Measurements from ENCODE around the gene TUBB3.
"Not testable (repeated sequence)": the region's sequence is repeated elsewhere in the genome, so short reads cannot be mapped to it uniquely, and the experiment has no call there.

The TUBB3 gene

DNA sequence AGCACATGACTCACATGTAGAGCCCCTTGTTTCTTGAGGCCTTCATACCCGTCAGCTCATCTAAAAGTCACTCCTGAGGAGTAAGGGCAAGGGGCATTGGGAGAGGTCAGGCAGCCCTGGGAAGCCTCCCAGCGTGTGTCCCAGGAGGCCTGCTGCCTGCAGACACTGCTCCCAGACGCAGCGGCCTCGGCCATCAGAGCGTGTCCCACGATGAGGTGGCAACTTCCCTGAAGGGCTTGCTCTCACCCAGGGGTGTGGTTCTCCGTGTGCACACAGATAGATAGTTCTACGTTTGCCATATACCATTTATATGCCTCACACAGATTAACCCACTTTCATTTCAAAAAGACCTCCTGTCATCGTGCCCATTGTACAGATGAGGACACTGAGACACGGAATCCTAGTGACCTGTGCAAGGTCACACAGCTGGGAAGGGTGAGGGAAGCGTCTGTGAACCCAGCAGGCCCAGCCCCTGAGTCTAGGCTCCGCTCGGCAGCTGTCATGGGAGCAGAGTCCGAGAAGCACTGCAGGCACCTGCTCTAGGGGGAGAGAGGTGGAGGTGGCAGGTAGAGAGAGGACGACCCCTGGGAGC is 8.3 kb downstream of the TUBB3 start:
- H3K79me2 ChIP-seq (ENCODE audit: low read length): no peaks in the 10 kb centered on the region
- H3K4me2 ChIP-seq (ENCODE audit: low read depth, low read length): no peak overlapping the region
- H3K27me3 ChIP-seq (replicated peaks; ENCODE audit: insufficient read depth, low read length): peaks cover 20% of the 10 kb centered on the region
- H3K9ac ChIP-seq (ENCODE audit: low read length): no peak overlapping the region
- no peak overlapping the region for H3K4me3 ChIP-seq (ENCODE audit: low read length)
- TF ChIP-seq CTCF (IDR thresholded peaks at IDR 0.05; ENCODE audit: low read length): no peak
- no peak for TF ChIP-seq EZH2 (optimal IDR thresholded peaks at IDR 0.05; ENCODE audit: low read depth, low read length)
- TF ChIP-seq EZH2phosphoT487 (IDR thresholded peaks at IDR 0.05; ENCODE audit: low read length): no peak
- no peaks in the 10 kb centered on the region for H3K9me3 ChIP-seq (replicated peaks; ENCODE audit: insufficient read depth, low read length)
- no peaks in the 10 kb centered on the region for H3K4me1 ChIP-seq (ENCODE audit: low read length)
- no peaks in the 10 kb centered on the region for H3K36me3 ChIP-seq (replicated peaks; ENCODE audit: insufficient read depth, low read length)
- no peaks in the 10 kb centered on the region for H3K9me2 ChIP-seq (replicated peaks; ENCODE audit: insufficient read depth, low read length)
- no peak overlapping the region for H3K27ac ChIP-seq (ENCODE audit: low read length)
- no peak overlapping the region for H2AFZ ChIP-seq (ENCODE audit: low read length)
- no peak for DNase-seq
- H4K20me1 ChIP-seq (ENCODE audit: insufficient read depth, low read length): no peaks in the 10 kb centered on the region
- no peaks in the 10 kb centered on the region for H3F3A ChIP-seq (ENCODE audit: insufficient read depth, low read length)

GRCh38 chr16:89931964-89932363 is 8.8 kb downstream of the TUBB3 start:
- Histone ChIP-seq H3K36me3 (replicated peaks; ENCODE audit: insufficient read depth, low read length) (no peaks in the 10 kb centered on the region), H3K4me3 (ENCODE audit: low read length) (no peak overlapping the region), H3K9ac (ENCODE audit: low read length) (no peak overlapping the region), H3K79me2 (ENCODE audit: low read length) (no peaks in the 10 kb centered on the region), H3K27me3 (replicated peaks; ENCODE audit: insufficient read depth, low read length) (peaks cover 22% of the 10 kb centered on the region), H3K9me2 (replicated peaks; ENCODE audit: insufficient read depth, low read length) (no peaks in the 10 kb centered on the region), H4K20me1 (ENCODE audit: insufficient read depth, low read length) (no peaks in the 10 kb centered on the region), H3K27ac (ENCODE audit: low read length) (no peak overlapping the region), H3K4me1 (ENCODE audit: low read length) (no peaks in the 10 kb centered on the region), H3K9me3 (replicated peaks; ENCODE audit: insufficient read depth, low read length) (no peaks in the 10 kb centered on the region), H2AFZ (ENCODE audit: low read length) (no peak overlapping the region), H3K4me2 (ENCODE audit: low read depth, low read length) (no peak overlapping the region), H3F3A (ENCODE audit: insufficient read depth, low read length) (no peaks in the 10 kb centered on the region)
- DNase-seq: no peak
- no peak for TF ChIP-seq EZH2 (optimal IDR thresholded peaks at IDR 0.05; ENCODE audit: low read depth, low read length)
- TF ChIP-seq CTCF (IDR thresholded peaks at IDR 0.05; ENCODE audit: low read length): no peak
- TF ChIP-seq EZH2phosphoT487 (IDR thresholded peaks at IDR 0.05; ENCODE audit: low read length): no peak

GRCh38 chr16:89934019-89934418 is 10.9 kb downstream of the TUBB3 start:
- not testable (repeated sequence) for H3K4me2 ChIP-seq (ENCODE audit: low read depth, low read length); H3K4me3 ChIP-seq (ENCODE audit: low read length); H3K79me2 ChIP-seq (ENCODE audit: low read length); H3K9ac ChIP-seq (ENCODE audit: low read length); H3K27ac ChIP-seq (ENCODE audit: low read length); H3K9me2 ChIP-seq (replicated peaks; ENCODE audit: insufficient read depth, low read length); DNase-seq; H4K20me1 ChIP-seq (ENCODE audit: insufficient read depth, low read length); H2AFZ ChIP-seq (ENCODE audit: low read length); H3K36me3 ChIP-seq (replicated peaks; ENCODE audit: insufficient read depth, low read length); H3K4me1 ChIP-seq (ENCODE audit: low read length); H3F3A ChIP-seq (ENCODE audit: insufficient read depth, low read length); H3K9me3 ChIP-seq (replicated peaks; ENCODE audit: insufficient read depth, low read length)
- peaks cover 24% of the 10 kb centered on the region for H3K27me3 ChIP-seq (replicated peaks; ENCODE audit: insufficient read depth, low read length)

- Histone ChIP-seq H4K20me1 (ENCODE audit: insufficient read depth, low read length) (no peaks in the 10 kb centered on the region), H3K4me3 (ENCODE audit: low read length) (no peak overlapping the region), H3K79me2 (ENCODE audit: low read length) (no peaks in the 10 kb centered on the region), H3K4me2 (ENCODE audit: low read depth, low read length) (no peak overlapping the region), H3F3A (ENCODE audit: insufficient read depth, low read length) (no peaks in the 10 kb centered on the region), H3K9ac (ENCODE audit: low read length) (no peak overlapping the region), H3K36me3 (replicated peaks; ENCODE audit: insufficient read depth, low read length) (no peaks in the 10 kb centered on the region), H3K9me2 (replicated peaks; ENCODE audit: insufficient read depth, low read length) (no peaks in the 10 kb centered on the region), H3K9me3 (replicated peaks; ENCODE audit: insufficient read depth, low read length) (no peaks in the 10 kb centered on the region), H3K27me3 (replicated peaks; ENCODE audit: insufficient read depth, low read length) (peaks cover 27% of the 10 kb centered on the region), H3K27ac (ENCODE audit: low read length) (no peak overlapping the region), H2AFZ (ENCODE audit: low read length) (no peak overlapping the region), H3K4me1 (ENCODE audit: low read length) (no peaks in the 10 kb centered on the region)
- TF ChIP-seq EZH2phosphoT487 (IDR thresholded peaks at IDR 0.05; ENCODE audit: low read length): no peak
- TF ChIP-seq CTCF (IDR thresholded peaks at IDR 0.05; ENCODE audit: low read length): no peak
- no peak for TF ChIP-seq EZH2 (optimal IDR thresholded peaks at IDR 0.05; ENCODE audit: low read depth, low read length)
- no peak for DNase-seq
Observed at GRCh38 chr16:89934611-89935553, 11.7 kb downstream of the TUBB3 start.

DNA sequence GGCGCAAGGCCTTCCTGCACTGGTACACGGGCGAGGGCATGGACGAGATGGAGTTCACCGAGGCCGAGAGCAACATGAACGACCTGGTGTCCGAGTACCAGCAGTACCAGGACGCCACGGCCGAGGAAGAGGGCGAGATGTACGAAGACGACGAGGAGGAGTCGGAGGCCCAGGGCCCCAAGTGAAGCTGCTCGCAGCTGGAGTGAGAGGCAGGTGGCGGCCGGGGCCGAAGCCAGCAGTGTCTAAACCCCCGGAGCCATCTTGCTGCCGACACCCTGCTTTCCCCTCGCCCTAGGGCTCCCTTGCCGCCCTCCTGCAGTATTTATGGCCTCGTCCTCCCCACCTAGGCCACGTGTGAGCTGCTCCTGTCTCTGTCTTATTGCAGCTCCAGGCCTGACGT is 12.5 kb downstream of the TUBB3 start:
- H3K27ac ChIP-seq (ENCODE audit: low read length); H3K9me2 ChIP-seq (replicated peaks; ENCODE audit: insufficient read depth, low read length); H2AFZ ChIP-seq (ENCODE audit: low read length); H4K20me1 ChIP-seq (ENCODE audit: insufficient read depth, low read length); H3K9ac ChIP-seq (ENCODE audit: low read length); H3K4me3 ChIP-seq (ENCODE audit: low read length); DNase-seq; H3K4me2 ChIP-seq (ENCODE audit: low read depth, low read length); H3F3A ChIP-seq (ENCODE audit: insufficient read depth, low read length); H3K4me1 ChIP-seq (ENCODE audit: low read length); H3K79me2 ChIP-seq (ENCODE audit: low read length); H3K9me3 ChIP-seq (replicated peaks; ENCODE audit: insufficient read depth, low read length); H3K36me3 ChIP-seq (replicated peaks; ENCODE audit: insufficient read depth, low read length): not testable (repeated sequence)
- peaks cover 27% of the 10 kb centered on the region for H3K27me3 ChIP-seq (replicated peaks; ENCODE audit: insufficient read depth, low read length)
